ENCODE measurements around the gene CNKSR3.

CNKSR3 gene

DNA sequence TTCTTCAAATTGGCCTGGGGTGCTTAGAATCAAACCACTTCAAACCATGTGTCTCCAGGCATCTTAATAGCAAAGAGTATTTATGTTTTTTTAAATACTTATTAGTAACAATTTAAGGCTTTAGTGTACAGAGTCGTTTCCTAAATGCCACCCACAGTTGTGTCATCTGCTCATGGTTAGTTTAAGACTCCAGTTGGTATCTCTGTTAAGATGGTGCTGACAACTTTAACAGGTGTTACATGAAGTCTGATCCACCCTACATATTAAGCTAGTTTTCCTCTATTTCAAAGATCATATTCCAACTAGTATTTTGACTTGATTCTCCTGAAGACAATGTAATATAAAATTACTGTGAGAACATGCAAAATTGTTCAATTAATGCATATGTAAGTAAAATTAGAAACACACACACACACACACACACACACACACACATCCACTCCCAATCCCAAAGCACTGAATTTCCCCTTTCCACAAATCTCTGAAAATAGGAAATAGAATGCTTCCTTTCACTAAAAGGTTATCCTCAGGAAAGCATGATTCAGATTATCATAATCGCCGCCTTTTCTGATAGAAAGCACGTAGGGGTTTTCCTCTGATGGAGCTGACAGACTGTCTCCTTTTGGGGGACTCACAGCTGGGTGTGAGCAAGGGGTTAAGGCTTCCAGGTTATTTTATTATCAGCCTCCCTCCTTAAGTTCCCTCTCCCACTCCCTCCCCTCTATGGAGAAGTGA lies 10.5 kb downstream of the CNKSR3 start:
- Histone ChIP-seq H3K27ac (replicated peaks) (no peak overlapping the region), H3K27me3 (ENCODE audit: insufficient read depth, poor library complexity, severe bottlenecking) (no peaks in the 10 kb centered on the region), H3K4me3 (replicated peaks; ENCODE audit: insufficient read depth, low read length) (no peak overlapping the region)
- no peak for DNase-seq (ENCODE audit: low read depth in 1 of 2, low spot score in 1 of 2)
- TF ChIP-seq, protein P1, sequence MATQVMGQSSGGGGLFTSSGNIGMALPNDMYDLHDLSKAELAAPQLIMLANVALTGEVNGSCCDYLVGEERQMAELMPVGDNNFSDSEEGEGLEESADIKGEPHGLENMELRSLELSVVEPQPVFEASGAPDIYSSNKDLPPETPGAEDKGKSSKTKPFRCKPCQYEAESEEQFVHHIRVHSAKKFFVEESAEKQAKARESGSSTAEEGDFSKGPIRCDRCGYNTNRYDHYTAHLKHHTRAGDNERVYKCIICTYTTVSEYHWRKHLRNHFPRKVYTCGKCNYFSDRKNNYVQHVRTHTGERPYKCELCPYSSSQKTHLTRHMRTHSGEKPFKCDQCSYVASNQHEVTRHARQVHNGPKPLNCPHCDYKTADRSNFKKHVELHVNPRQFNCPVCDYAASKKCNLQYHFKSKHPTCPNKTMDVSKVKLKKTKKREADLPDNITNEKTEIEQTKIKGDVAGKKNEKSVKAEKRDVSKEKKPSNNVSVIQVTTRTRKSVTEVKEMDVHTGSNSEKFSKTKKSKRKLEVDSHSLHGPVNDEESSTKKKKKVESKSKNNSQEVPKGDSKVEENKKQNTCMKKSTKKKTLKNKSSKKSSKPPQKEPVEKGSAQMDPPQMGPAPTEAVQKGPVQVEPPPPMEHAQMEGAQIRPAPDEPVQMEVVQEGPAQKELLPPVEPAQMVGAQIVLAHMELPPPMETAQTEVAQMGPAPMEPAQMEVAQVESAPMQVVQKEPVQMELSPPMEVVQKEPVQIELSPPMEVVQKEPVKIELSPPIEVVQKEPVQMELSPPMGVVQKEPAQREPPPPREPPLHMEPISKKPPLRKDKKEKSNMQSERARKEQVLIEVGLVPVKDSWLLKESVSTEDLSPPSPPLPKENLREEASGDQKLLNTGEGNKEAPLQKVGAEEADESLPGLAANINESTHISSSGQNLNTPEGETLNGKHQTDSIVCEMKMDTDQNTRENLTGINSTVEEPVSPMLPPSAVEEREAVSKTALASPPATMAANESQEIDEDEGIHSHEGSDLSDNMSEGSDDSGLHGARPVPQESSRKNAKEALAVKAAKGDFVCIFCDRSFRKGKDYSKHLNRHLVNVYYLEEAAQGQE (IDR thresholded peaks at IDR 0.05; ENCODE audit: insufficient replicate concordance, low read depth): no peak
- no peak for TF ChIP-seq GABPA (IDR thresholded peaks at IDR 0.05; ENCODE audit: low read depth)
- TF ChIP-seq POLR2AphosphoS5 (IDR thresholded peaks at IDR 0.05; ENCODE audit: low read depth): no peak
- TF ChIP-seq SPI1 (IDR thresholded peaks at IDR 0.05; ENCODE audit: borderline replicate concordance, low read depth): no peak
- TF ChIP-seq, protein P2, sequence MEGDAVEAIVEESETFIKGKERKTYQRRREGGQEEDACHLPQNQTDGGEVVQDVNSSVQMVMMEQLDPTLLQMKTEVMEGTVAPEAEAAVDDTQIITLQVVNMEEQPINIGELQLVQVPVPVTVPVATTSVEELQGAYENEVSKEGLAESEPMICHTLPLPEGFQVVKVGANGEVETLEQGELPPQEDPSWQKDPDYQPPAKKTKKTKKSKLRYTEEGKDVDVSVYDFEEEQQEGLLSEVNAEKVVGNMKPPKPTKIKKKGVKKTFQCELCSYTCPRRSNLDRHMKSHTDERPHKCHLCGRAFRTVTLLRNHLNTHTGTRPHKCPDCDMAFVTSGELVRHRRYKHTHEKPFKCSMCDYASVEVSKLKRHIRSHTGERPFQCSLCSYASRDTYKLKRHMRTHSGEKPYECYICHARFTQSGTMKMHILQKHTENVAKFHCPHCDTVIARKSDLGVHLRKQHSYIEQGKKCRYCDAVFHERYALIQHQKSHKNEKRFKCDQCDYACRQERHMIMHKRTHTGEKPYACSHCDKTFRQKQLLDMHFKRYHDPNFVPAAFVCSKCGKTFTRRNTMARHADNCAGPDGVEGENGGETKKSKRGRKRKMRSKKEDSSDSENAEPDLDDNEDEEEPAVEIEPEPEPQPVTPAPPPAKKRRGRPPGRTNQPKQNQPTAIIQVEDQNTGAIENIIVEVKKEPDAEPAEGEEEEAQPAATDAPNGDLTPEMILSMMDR (IDR thresholded peaks at IDR 0.05; ENCODE audit: insufficient read depth, low read length): no peak

DNA sequence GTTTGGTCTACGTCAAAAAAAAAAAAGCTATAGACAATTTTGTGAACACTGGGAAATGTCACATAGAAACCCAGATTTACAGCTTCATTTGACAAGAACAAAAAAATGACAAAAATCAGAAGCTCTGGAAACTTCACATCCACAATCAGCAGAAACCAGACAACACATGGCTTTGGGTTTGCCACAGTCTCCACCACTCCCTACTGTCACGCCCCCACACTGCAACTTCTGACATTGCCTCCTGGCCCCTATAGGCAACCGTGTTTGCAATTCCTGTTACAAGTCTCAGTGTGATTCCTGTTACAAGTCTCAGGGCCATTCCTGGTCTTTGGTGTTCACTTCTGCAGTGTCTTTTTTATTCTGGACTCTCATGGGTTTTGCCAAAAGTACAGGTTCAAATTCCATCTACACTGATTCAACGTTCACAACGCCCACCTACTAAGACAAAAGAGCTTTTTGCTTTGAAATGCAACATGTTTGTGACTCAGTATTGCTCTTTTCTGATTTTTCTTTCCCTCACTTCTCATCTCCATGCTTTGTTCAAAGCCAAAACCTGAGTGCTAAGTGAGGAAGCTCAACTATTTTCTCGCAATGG lies 12.0 kb downstream of the CNKSR3 start:
- TF ChIP-seq, protein P1 (IDR thresholded peaks at IDR 0.05; ENCODE audit: insufficient replicate concordance, low read depth): no peak
- TF ChIP-seq, protein P2 (IDR thresholded peaks at IDR 0.05; ENCODE audit: insufficient read depth, low read length): no peak
- TF ChIP-seq GABPA (IDR thresholded peaks at IDR 0.05; ENCODE audit: low read depth) (no peak), SPI1 (IDR thresholded peaks at IDR 0.05; ENCODE audit: borderline replicate concordance, low read depth) (no peak)
- no peaks in the 10 kb centered on the region for H3K27me3 ChIP-seq (ENCODE audit: insufficient read depth, poor library complexity, severe bottlenecking)
- no peak overlapping the region for H3K4me3 ChIP-seq (replicated peaks; ENCODE audit: insufficient read depth, low read length)
- no peak for DNase-seq (ENCODE audit: low read depth in 1 of 2, low spot score in 1 of 2)
- no peak overlapping the region for H3K27ac ChIP-seq (replicated peaks)

DNA sequence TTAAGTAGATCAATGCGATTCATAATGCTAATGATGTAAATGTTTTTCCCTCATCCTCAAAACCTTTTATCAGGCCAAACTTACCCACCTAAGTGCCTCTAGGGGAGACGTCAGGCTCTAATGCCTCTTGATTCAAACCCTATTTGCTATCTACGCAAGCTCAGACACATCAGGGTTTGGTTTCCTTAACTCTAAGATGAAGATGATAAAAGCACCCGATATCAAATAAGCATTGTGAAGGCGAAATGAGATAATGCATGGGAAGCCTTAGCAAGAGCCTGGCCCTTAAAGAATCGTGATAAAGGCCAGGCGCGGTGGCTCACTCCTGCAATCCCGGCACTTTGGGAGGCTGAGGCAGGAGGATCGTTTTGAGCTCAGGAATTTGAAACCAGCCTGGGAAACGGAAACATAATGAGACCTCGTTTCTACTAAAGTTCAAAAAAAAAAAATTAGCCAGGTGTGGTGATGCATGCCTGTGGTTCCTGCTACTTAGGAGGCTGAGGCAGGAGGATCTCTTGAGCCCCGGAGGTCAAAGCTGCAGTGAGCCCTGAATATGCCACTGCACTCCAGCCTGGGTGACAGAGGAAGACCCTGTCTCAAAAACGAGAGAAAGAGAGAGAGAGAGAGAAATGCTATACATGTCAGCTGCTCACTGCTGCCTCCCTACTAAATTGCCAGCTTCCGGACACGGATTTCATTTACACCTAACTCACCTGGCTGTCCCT lies 13.5 kb downstream of the CNKSR3 start:
- TF ChIP-seq, protein P1 (IDR thresholded peaks at IDR 0.05; ENCODE audit: insufficient replicate concordance, low read depth): no peak
- TF ChIP-seq GABPA (IDR thresholded peaks at IDR 0.05; ENCODE audit: low read depth) (no peak), SPI1 (IDR thresholded peaks at IDR 0.05; ENCODE audit: borderline replicate concordance, low read depth) (no peak), POLR2AphosphoS5 (IDR thresholded peaks at IDR 0.05; ENCODE audit: low read depth) (no peak)
- TF ChIP-seq, protein P2 (IDR thresholded peaks at IDR 0.05; ENCODE audit: insufficient read depth, low read length): no peak
- H3K4me3 ChIP-seq (replicated peaks; ENCODE audit: insufficient read depth, low read length): no peak overlapping the region

More for the DNA sequence above, 13.5 kb downstream of the CNKSR3 start:
- DNase-seq (ENCODE audit: low read depth in 1 of 2, low spot score in 1 of 2): no peak
- no peak overlapping the region for H3K27ac ChIP-seq (replicated peaks)
- no peaks in the 10 kb centered on the region for H3K27me3 ChIP-seq (ENCODE audit: insufficient read depth, poor library complexity, severe bottlenecking)

All from HL-60 (cell line).